Bronchial epithelial cell (primary cell): ENCODE data around the gene CUL7. TPM values are rescaled to one million over a fixed set of nuclear protein-coding genes. Genes with fewer than 3 reads are reported as not detected.

Experiments
- DNase-seq: peaks from one replicate; pipeline ENCODE4 v3.0.0-alpha.2; 2010; ENCODE audit warnings: low read depth
- FAIRE-seq: peaks from 2 replicates; lab custom pipeline; 2011; peaks lifted over from hg19 to GRCh38; lab: Jason Lieb, UNC
- H3K27me3 ChIP-seq: 2 replicates; pipeline ENCODE4 v1.5.1; 2011; ENCODE audit warnings: low read length; ENCODE audit not compliant: control insufficient read depth, insufficient read depth
- H3K36me3 ChIP-seq: 2 replicates; pipeline ENCODE4 v1.5.1; 2011; ENCODE audit warnings: low read length; ENCODE audit not compliant: control insufficient read depth, insufficient read depth
- H3K4me3 ChIP-seq: 2 replicates; pipeline ENCODE4 v1.5.1; 2011; ENCODE audit warnings: mild to moderate bottlenecking, low read depth, low read length, control low read depth
- CTCF ChIP-seq: IDR thresholded peaks from 2 replicates; pipeline ENCODE4 v1.5.1; 2011; ENCODE audit warnings: mild to moderate bottlenecking, moderate library complexity, low read length, control low read depth, inconsistent platforms; ENCODE audit not compliant: insufficient read depth, severe bottlenecking
- total RNA-seq: library from RNA; depleted of rRNA; stranded (reverse); fragments of >200 nt; gene quantifications from 2 replicates; pipeline ENCODE4 v1.2.1, GENCODE V29; 2014

Gene CUL7
- total RNA-seq, 1 donor from 2014 or later, result 20.5 TPM

GRCh38 chr6:43037706-43038105, 15.9 kb downstream of the CUL7 start:
- DNase-seq (no peak), FAIRE-seq (no peak)
- TF ChIP-seq CTCF, result no peak
- Histone ChIP-seq H3K27me3 (no peaks in the 10 kb centered on the region), H3K4me3 (no peak overlapping the region), H3K36me3 (peaks cover 21% of the 10 kb centered on the region)

- no peak overlapping the region for H3K4me3 ChIP-seq
- peaks cover 22% of the 10 kb centered on the region for H3K36me3 ChIP-seq
- DNase-seq, result no peak
- TF ChIP-seq CTCF, result no peak
- FAIRE-seq, result peak; percentile 62
- H3K27me3 ChIP-seq, result no peaks in the 10 kb centered on the region
Observed at GRCh38 chr6:43037197-43037596, 16.5 kb downstream of the CUL7 start.

DNA sequence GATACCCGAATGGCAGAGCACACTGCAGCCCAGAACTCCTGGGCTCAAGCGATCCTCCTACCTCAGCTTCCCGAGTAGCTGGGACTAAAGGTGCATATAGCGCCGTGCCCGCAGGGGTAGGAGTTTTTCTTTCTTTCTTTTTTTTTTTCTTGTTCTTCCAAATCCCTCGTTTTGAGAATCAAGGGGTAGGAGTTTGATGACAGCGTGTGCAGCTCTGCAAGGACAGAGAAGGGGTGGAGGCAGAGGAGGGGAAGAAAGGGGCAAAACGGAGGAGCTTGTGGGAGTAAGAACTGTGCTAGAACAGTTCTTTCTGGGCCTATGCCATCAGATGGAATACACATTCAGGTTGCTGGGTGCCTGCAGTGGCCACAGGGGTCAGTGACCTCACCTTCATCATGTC, 16.9 kb downstream of the CUL7 start:
- H3K36me3 ChIP-seq, result peaks cover 22% of the 10 kb centered on the region
- no peak for TF ChIP-seq CTCF
- no peaks in the 10 kb centered on the region for H3K27me3 ChIP-seq
- FAIRE-seq (no peak), DNase-seq (no peak)
- no peak overlapping the region for H3K4me3 ChIP-seq

DNA sequence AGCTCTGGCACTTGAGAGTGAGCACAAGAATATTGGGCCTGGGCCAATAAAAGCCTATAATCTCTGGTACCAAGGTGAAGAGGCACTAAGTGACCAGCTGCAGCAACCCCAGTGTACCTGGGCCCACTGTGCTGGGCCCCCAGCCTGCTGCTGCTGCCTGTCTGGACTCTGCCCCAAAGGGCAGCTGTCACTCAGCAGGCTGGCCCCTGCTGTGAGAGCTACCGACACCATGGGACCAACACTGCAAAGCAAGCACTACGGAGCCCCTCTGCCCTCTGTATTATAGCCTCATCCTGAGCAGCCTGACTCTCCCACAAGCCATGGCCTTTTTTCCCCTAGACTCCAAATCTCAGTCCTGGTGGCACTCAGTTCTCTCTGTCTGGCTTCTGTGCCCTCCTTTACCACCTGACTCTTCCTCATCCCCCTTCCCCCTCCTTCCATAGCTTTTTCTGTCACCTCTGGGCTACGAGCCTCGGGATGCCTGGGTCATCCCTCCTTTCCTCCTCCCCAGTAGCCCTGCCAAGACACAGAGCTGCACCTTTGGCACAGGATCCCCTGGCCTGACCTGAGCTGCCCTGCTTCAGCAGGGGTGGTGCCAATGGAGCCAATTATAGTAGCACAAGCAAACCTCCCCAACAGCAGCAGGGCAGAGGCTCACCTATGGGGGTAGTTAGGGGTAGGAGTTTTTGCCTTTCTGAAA, 18.0 kb downstream of the CUL7 start:
- no peak for TF ChIP-seq CTCF
- no peaks in the 10 kb centered on the region for H3K27me3 ChIP-seq
- no peak overlapping the region for H3K4me3 ChIP-seq
- DNase-seq (no peak), FAIRE-seq (no peak)
- peaks cover 19% of the 10 kb centered on the region for H3K36me3 ChIP-seq

- FAIRE-seq, result no peak
- Histone ChIP-seq H3K27me3 (no peaks in the 10 kb centered on the region), H3K4me3 (no peak overlapping the region), H3K36me3 (peaks cover 18% of the 10 kb centered on the region)
- TF ChIP-seq CTCF, result no peak
- no peak for DNase-seq
Observed at GRCh38 chr6:43034190-43034525, 19.5 kb downstream of the CUL7 start.
